Astrocyte (in vitro differentiated cells and primary cell): ENCODE results near the gene MTARC1.

Experiments
- CTCF ChIP-seq: IDR thresholded peaks from 2 replicates; pipeline ENCODE4 v1.5.1; 2011; ENCODE audit warnings: low read depth, mild to moderate bottlenecking, inconsistent platforms, low read length, moderate library complexity; ENCODE audit not compliant: insufficient read depth
- EZH2 ChIP-seq: IDR thresholded peaks from 2 replicates; pipeline ENCODE4 v1.6.1; 2012; ENCODE audit warnings: mild to moderate bottlenecking, low read length, inconsistent platforms; ENCODE audit not compliant: insufficient read depth

GRCh38 chr1:220741825-220742224 lies 44.9 kb upstream of the MTARC1 start:
- no peak for TF ChIP-seq CTCF
- no peak for TF ChIP-seq EZH2
